Measurements from ENCODE around the gene LNX1.

Gene LNX1

GRCh38 chr4:53490161-53490956, 100.9 kb downstream of the LNX1 start:
- H3K4me3 ChIP-seq (ENCODE audit: low read depth in 1 of 2, low read length in 2 of 2) = no peak overlapping the region
- H3K9ac ChIP-seq (ENCODE audit: low read length) = no peak overlapping the region
- H3K27me3 ChIP-seq (ENCODE audit: control insufficient read depth in 1 of 2, insufficient read depth in 2 of 2, low read length in 2 of 2) = no peaks in the 10 kb centered on the region
- no peak overlapping the region for H3K27ac ChIP-seq (ENCODE audit: low read depth, low read length)
- no peaks in the 10 kb centered on the region for H3K4me1 ChIP-seq (ENCODE audit: insufficient read depth, low read length)
- no peaks in the 10 kb centered on the region for H3K36me3 ChIP-seq (ENCODE audit: insufficient read depth, low read length)
- no peaks in the 10 kb centered on the region for H3K9me3 ChIP-seq (ENCODE audit: low read length)

GRCh38 chr4:53489279-53489889, 101.9 kb downstream of the LNX1 start:
- Histone ChIP-seq H3K9me3 (ENCODE audit: low read length) (no peaks in the 10 kb centered on the region), H3K4me3 (ENCODE audit: low read depth in 1 of 2, low read length in 2 of 2) (no peak overlapping the region), H3K27ac (ENCODE audit: low read depth, low read length) (no peak overlapping the region), H3K36me3 (ENCODE audit: insufficient read depth, low read length) (no peaks in the 10 kb centered on the region), H3K4me1 (ENCODE audit: insufficient read depth, low read length) (no peaks in the 10 kb centered on the region), H3K9ac (ENCODE audit: low read length) (no peak overlapping the region), H3K27me3 (ENCODE audit: control insufficient read depth in 1 of 2, insufficient read depth in 2 of 2, low read length in 2 of 2) (no peaks in the 10 kb centered on the region)

- H3K4me3 ChIP-seq (ENCODE audit: low read depth in 1 of 2, low read length in 2 of 2) = no peak overlapping the region
- H3K27me3 ChIP-seq (ENCODE audit: control insufficient read depth in 1 of 2, insufficient read depth in 2 of 2, low read length in 2 of 2) = no peaks in the 10 kb centered on the region
- H3K9ac ChIP-seq (ENCODE audit: low read length) = no peak overlapping the region
- no peaks in the 10 kb centered on the region for H3K9me3 ChIP-seq (ENCODE audit: low read length)
- no peaks in the 10 kb centered on the region for H3K36me3 ChIP-seq (ENCODE audit: insufficient read depth, low read length)
- no peak overlapping the region for H3K27ac ChIP-seq (ENCODE audit: low read depth, low read length)
- no peaks in the 10 kb centered on the region for H3K4me1 ChIP-seq (ENCODE audit: insufficient read depth, low read length)
These were observed 103.5 kb downstream of the LNX1 start for GRCh38 chr4:53487766-53488165.

GRCh38 chr4:53485658-53486040, 105.6 kb downstream of the LNX1 start:
- H3K27ac ChIP-seq (ENCODE audit: low read depth, low read length) = no peak overlapping the region
- H3K9me3 ChIP-seq (ENCODE audit: low read length) = no peaks in the 10 kb centered on the region
- no peaks in the 10 kb centered on the region for H3K4me1 ChIP-seq (ENCODE audit: insufficient read depth, low read length)
- no peaks in the 10 kb centered on the region for H3K27me3 ChIP-seq (ENCODE audit: control insufficient read depth in 1 of 2, insufficient read depth in 2 of 2, low read length in 2 of 2)
- H3K4me3 ChIP-seq (ENCODE audit: low read depth in 1 of 2, low read length in 2 of 2) = no peak overlapping the region
- H3K9ac ChIP-seq (ENCODE audit: low read length) = no peak overlapping the region
- no peaks in the 10 kb centered on the region for H3K36me3 ChIP-seq (ENCODE audit: insufficient read depth, low read length)

GRCh38 chr4:53484911-53485657, 106.2 kb downstream of the LNX1 start:
- Histone ChIP-seq H3K9me3 (ENCODE audit: low read length) (no peaks in the 10 kb centered on the region), H3K4me1 (ENCODE audit: insufficient read depth, low read length) (no peaks in the 10 kb centered on the region), H3K27ac (ENCODE audit: low read depth, low read length) (no peak overlapping the region), H3K36me3 (ENCODE audit: insufficient read depth, low read length) (no peaks in the 10 kb centered on the region), H3K27me3 (ENCODE audit: control insufficient read depth in 1 of 2, insufficient read depth in 2 of 2, low read length in 2 of 2) (no peaks in the 10 kb centered on the region), H3K4me3 (ENCODE audit: low read depth in 1 of 2, low read length in 2 of 2) (no peak overlapping the region), H3K9ac (ENCODE audit: low read length) (no peak overlapping the region)

GRCh38 chr4:53483250-53483649, 108.0 kb downstream of the LNX1 start:
- Histone ChIP-seq H3K36me3 (ENCODE audit: insufficient read depth, low read length) (no peaks in the 10 kb centered on the region), H3K4me3 (ENCODE audit: low read depth in 1 of 2, low read length in 2 of 2) (no peak overlapping the region)

GRCh38 chr4:53481586-53481985, 109.7 kb downstream of the LNX1 start:
- H3K9ac ChIP-seq (ENCODE audit: low read length) = no peak overlapping the region
- no peak overlapping the region for H3K27ac ChIP-seq (ENCODE audit: low read depth, low read length)
- no peaks in the 10 kb centered on the region for H3K27me3 ChIP-seq (ENCODE audit: control insufficient read depth in 1 of 2, insufficient read depth in 2 of 2, low read length in 2 of 2)
- H3K4me1 ChIP-seq (ENCODE audit: insufficient read depth, low read length) = no peaks in the 10 kb centered on the region
- no peaks in the 10 kb centered on the region for H3K36me3 ChIP-seq (ENCODE audit: insufficient read depth, low read length)
- no peaks in the 10 kb centered on the region for H3K9me3 ChIP-seq (ENCODE audit: low read length)
- H3K4me3 ChIP-seq (ENCODE audit: low read depth in 1 of 2, low read length in 2 of 2) = no peak overlapping the region

More at GRCh38 chr4:53483250-53483649, 108.0 kb downstream of the LNX1 start:
- no peak overlapping the region for H3K27ac ChIP-seq (ENCODE audit: low read depth, low read length)
- no peaks in the 10 kb centered on the region for H3K27me3 ChIP-seq (ENCODE audit: control insufficient read depth in 1 of 2, insufficient read depth in 2 of 2, low read length in 2 of 2)
- H3K9ac ChIP-seq (ENCODE audit: low read length) = no peak overlapping the region
- H3K4me1 ChIP-seq (ENCODE audit: insufficient read depth, low read length) = no peaks in the 10 kb centered on the region
- H3K9me3 ChIP-seq (ENCODE audit: low read length) = no peaks in the 10 kb centered on the region

- H3K9me3 ChIP-seq (ENCODE audit: low read length) = no peaks in the 10 kb centered on the region
- no peaks in the 10 kb centered on the region for H3K4me1 ChIP-seq (ENCODE audit: insufficient read depth, low read length)
- no peaks in the 10 kb centered on the region for H3K36me3 ChIP-seq (ENCODE audit: insufficient read depth, low read length)
- H3K9ac ChIP-seq (ENCODE audit: low read length) = no peak overlapping the region
- no peak overlapping the region for H3K27ac ChIP-seq (ENCODE audit: low read depth, low read length)
- H3K4me3 ChIP-seq (ENCODE audit: low read depth in 1 of 2, low read length in 2 of 2) = no peak overlapping the region
- no peaks in the 10 kb centered on the region for H3K27me3 ChIP-seq (ENCODE audit: control insufficient read depth in 1 of 2, insufficient read depth in 2 of 2, low read length in 2 of 2)
These were observed 110.4 kb downstream of the LNX1 start for GRCh38 chr4:53480909-53481308.

- Histone ChIP-seq H3K4me1 (ENCODE audit: insufficient read depth, low read length) (no peaks in the 10 kb centered on the region), H3K36me3 (ENCODE audit: insufficient read depth, low read length) (no peaks in the 10 kb centered on the region), H3K27me3 (ENCODE audit: control insufficient read depth in 1 of 2, insufficient read depth in 2 of 2, low read length in 2 of 2) (no peaks in the 10 kb centered on the region), H3K27ac (ENCODE audit: low read depth, low read length) (no peak overlapping the region), H3K9ac (ENCODE audit: low read length) (no peak overlapping the region), H3K4me3 (ENCODE audit: low read depth in 1 of 2, low read length in 2 of 2) (no peak overlapping the region), H3K9me3 (ENCODE audit: low read length) (no peaks in the 10 kb centered on the region)
These were observed 111.4 kb downstream of the LNX1 start for GRCh38 chr4:53479736-53480525.

- Histone ChIP-seq H3K36me3 (ENCODE audit: insufficient read depth, low read length) (no peaks in the 10 kb centered on the region), H3K27ac (ENCODE audit: low read depth, low read length) (no peak overlapping the region), H3K9me3 (ENCODE audit: low read length) (no peaks in the 10 kb centered on the region), H3K4me3 (ENCODE audit: low read depth in 1 of 2, low read length in 2 of 2) (no peak overlapping the region), H3K9ac (ENCODE audit: low read length) (no peak overlapping the region), H3K4me1 (ENCODE audit: insufficient read depth, low read length) (no peaks in the 10 kb centered on the region), H3K27me3 (ENCODE audit: control insufficient read depth in 1 of 2, insufficient read depth in 2 of 2, low read length in 2 of 2) (no peaks in the 10 kb centered on the region)
These were observed 112.4 kb downstream of the LNX1 start for GRCh38 chr4:53478671-53479456.
